HG03460 (cell line): ENCODE measurements around the gene OR52K2.
"Not testable (repeated sequence)": the region's sequence is repeated elsewhere in the genome, so short reads cannot be mapped to it uniquely, and the experiment has no call there.

Experiments
- ATAC-seq: cut with Tn5 transposase; IDR thresholded peaks from one replicate; pipeline ENCODE4 v1.9.1; 2021; ENCODE audit not compliant: unreplicated experiment

The OR52K2 gene

DNA sequence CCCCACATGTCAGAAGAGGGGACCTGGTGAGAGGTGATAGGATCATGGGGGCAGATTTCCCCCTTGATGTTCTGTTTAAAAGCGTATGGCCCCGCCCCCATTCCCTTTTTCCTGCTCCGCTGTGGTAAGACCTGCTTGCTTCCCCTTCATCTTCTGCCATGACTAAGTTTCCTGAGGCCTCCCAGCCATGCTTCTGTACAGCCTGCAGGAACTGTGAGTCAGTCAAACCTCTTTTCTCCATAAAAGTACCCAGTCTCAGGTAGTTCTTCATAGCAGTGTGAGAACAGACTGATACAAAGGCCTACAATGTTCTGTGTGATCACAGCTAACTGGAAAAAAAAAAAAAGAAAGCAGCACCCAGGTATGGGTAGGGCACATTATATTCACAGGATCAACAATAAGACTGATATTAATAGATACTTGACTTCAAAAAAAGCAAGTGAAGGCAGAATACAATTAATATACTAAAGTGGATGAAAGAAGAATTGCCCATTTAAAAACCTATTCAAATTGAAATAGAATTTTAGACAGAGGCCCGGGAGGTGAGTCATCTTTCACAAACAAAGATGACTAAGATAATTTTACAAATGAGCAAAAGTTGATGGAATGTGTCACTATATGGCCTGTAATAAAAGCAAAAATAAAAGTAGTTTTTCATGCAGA lies 31.6 kb downstream of the OR52K2 start:
- ATAC-seq: no peak

DNA sequence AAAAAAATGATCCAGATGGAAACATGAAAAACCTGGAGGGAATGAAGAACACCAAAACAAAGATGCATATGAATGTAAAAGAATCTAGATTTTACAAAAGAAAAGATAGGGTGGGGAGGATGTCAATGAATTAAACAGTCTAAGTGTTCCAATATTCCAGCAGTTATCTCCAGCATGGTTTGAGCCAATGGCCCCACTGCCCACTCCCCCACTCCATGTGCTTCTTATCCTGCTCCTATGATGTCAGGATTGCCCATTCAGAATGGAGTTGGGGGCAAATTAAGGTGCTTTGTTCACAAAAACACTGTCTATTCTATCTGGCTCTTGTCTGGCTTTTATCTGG lies 32.1 kb downstream of the OR52K2 start:
- ATAC-seq: no peak

DNA sequence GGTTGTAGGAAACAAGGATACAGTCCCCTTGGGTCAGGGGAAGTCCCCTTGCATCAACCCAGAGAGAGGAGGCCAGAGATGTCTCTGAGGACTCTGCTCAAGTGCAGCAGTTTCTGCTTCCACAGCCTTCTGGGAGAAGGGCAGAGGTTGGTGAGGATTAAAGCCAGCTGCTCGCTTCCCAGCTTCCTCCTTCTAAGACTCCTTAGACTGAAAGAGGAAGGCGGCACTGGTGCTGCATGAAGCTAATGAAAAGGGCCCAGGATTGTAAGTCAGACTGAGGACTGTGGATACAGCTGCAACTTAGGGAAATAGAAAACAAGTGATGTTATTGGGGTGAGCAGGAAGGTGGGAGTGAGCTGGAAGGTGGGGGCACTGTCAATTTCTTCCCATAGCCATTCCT lies 33.4 kb downstream of the OR52K2 start, which contains the start of gene OR52K1:
TSS of gene OR52K1 (plus strand) at position 202 of the 400 bp plus-strand sequence. CDS start 6,255 bp downstream, outside the sequence.
- ATAC-seq: no peak

- no peak for ATAC-seq
These were observed 35.2 kb downstream of the OR52K2 start for GRCh38 chr11:4484310-4484709.

DNA sequence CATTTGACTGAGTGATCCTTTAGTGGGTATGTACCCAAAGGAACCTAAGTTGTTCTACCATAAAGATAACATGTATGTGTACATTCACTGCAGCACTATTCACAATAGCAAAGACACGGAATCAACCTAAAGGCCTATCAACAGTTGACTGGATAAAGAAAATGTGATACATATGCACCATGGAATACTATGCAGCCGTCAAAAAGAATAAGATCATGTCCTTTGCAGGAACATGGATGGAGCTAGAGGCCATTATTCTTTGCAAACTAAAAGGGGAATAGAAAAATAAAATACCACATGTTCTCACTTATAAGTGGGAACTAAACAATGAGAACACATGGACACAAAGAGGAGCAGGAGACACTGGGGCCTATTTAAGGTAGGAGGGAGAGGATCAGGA lies 42.3 kb downstream of the OR52K2 start:
- not testable (repeated sequence) for ATAC-seq

- ATAC-seq: no peak
These were observed 42.9 kb downstream of the OR52K2 start for GRCh38 chr11:4491878-4492606.

GRCh38 chr11:4493480-4493818 lies 44.4 kb downstream of the OR52K2 start:
- no peak for ATAC-seq

DNA sequence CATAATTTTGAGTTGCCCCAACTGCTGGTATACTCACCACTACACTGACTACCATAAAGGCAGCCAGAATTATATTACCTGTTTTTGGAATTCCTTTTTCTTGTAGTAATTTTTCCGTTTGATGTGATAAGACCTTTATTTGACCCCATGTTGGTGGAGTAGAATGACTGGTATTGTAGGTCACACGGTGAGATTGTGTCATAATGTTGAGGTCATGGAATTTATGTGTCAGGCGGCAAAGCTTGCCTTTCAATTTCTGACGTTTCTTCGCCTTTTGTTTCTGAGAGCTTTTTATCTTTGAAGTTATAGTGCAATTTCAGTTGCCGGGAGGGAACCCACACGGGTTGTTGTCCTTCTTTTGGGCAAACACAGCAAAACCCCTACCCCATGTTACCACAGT lies 46.4 kb downstream of the OR52K2 start:
- no peak for ATAC-seq

- no peak for ATAC-seq
These were observed 46.9 kb downstream of the OR52K2 start for GRCh38 chr11:4495986-4496385.

DNA sequence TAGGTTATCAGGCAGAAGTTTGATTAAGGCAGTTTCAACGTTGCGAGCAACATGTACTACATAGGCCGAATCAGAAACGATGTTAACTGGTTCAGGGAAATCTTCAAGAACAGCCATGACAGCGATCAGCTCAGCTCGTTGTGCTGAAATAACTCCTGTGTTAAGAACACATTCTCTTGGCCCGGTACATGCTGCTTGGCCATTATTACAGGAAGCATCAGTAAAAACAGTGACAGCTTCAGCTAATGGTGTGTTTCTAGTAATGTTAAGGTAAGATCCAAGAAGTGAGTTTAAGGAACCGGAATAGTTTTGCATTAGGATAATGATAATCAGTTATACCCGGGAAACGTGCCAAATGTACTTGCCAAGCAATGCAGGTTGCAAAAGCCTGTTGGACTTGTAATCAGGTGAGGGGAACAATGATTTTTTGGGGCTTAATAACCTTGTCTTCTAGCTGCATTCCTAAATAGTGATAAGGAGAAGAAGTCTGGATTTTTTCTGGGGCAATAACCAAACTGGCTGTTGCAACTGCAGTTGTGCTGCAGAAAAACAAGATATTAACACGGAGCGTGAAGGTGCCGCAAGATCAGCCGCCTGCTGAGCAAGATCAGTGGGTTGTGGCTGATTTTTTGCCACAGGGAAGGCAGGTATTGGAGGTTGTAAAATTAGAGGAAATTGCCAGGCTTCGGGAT lies 47.6 kb downstream of the OR52K2 start:
- no peak for ATAC-seq
